GM23338 (cell line): ENCODE data around the gene WDR76. TPM values are rescaled to one million over a fixed set of nuclear protein-coding genes. Genes with fewer than 3 reads are reported as not detected.

Source experiments
- ATAC-seq: fragments of 200-7000 bp; cut with Tn5 transposase; 3 replicates; pipeline ENCODE4 v1.9.1; 2020
- DNase-seq: peaks from one replicate; pipeline ENCODE4 v3.0.0-alpha.2; 2015; ENCODE audit warnings: low spot score
- H2AFZ ChIP-seq: fragments of 200-600 bp; sonication (generic); 2 replicates; pipeline ENCODE4 v1.8.0; 2016; ENCODE audit warnings: antibody characterized with exemption, mild to moderate bottlenecking, moderate library complexity
- H3F3A ChIP-seq: fragments of 200-600 bp; sonication (generic); replicated peaks from 2 replicates; pipeline ENCODE4 v1.8.0; 2017; ENCODE audit warnings: antibody characterized with exemption, mixed run types, low read depth
- H3K27ac ChIP-seq: fragments of 200-600 bp; sonication (generic); 2 replicates; pipeline ENCODE4 v1.6.1; 2016; ENCODE audit warnings: low read depth
- H3K27me3 ChIP-seq: fragments of 200-600 bp; sonication (generic); 2 replicates; pipeline ENCODE4 v1.8.0; 2016; ENCODE audit warnings: mild to moderate bottlenecking, mixed run types, moderate library complexity; ENCODE audit not compliant: insufficient read depth
- H3K36me3 ChIP-seq: fragments of 200-600 bp; sonication (generic); 2 replicates; pipeline ENCODE4 v1.8.0; 2016; ENCODE audit warnings: mild to moderate bottlenecking; ENCODE audit not compliant: insufficient read depth
- H3K4me1 ChIP-seq: fragments of 200-600 bp; sonication (generic); 2 replicates; pipeline ENCODE4 v1.8.0; 2016; ENCODE audit warnings: mild to moderate bottlenecking, moderate library complexity; ENCODE audit not compliant: insufficient read depth
- H3K4me2 ChIP-seq: fragments of 200-600 bp; sonication (generic); 2 replicates; pipeline ENCODE4 v1.7.1; 2017; ENCODE audit warnings: mixed run types
- H3K4me3 ChIP-seq: fragments of 200-600 bp; sonication (generic); 2 replicates; pipeline ENCODE4 v1.6.1; 2016; ENCODE audit warnings: mixed run types
- H3K79me2 ChIP-seq: fragments of 200-600 bp; sonication (generic); replicated peaks from 2 replicates; pipeline ENCODE4 v1.8.0; 2017; ENCODE audit warnings: mild to moderate bottlenecking; ENCODE audit not compliant: insufficient read depth
- H3K9me2 ChIP-seq: fragments of 200-600 bp; sonication (generic); 2 replicates; pipeline ENCODE4 v1.8.0; 2017; ENCODE audit not compliant: insufficient read depth
- H4K20me1 ChIP-seq: fragments of 200-600 bp; sonication (generic); replicated peaks from 2 replicates; pipeline ENCODE4 v1.8.0; 2017; ENCODE audit warnings: mild to moderate bottlenecking; ENCODE audit not compliant: insufficient read depth
- H3K27ac Mint-ChIP-seq: 2 replicates; pipeline ENCODE4 v1.8.0; 2020; ENCODE audit warnings: inconsistent platforms, mild to moderate bottlenecking, moderate library complexity, mixed read lengths
- H3K27me3 Mint-ChIP-seq: 3 replicates; pipeline ENCODE4 v1.8.0; 2022; ENCODE audit warnings: low read depth, mild to moderate bottlenecking, moderate library complexity, mixed read lengths, inconsistent platforms; ENCODE audit not compliant: insufficient read depth, poor library complexity
- H3K36me3 Mint-ChIP-seq: 3 replicates; pipeline ENCODE4 v1.8.0; 2021; ENCODE audit warnings: low read depth, mild to moderate bottlenecking, inconsistent platforms, moderate library complexity, mixed read lengths
- H3K4me1 Mint-ChIP-seq: 3 replicates; pipeline ENCODE4 v1.8.0; 2020; ENCODE audit warnings: mild to moderate bottlenecking, inconsistent platforms, mixed read lengths
- H3K4me3 Mint-ChIP-seq: 3 replicates; pipeline ENCODE4 v1.8.0; 2021; ENCODE audit warnings: moderate library complexity, mild to moderate bottlenecking, inconsistent platforms, mixed read lengths
- H3K9me3 Mint-ChIP-seq: 3 replicates; pipeline ENCODE4 v1.8.0; 2020; ENCODE audit warnings: moderate library complexity, mild to moderate bottlenecking, inconsistent platforms, mixed read lengths
- CREB1 ChIP-seq: fragments of 250-450 bp; sonication (Bioruptor Pico); IDR thresholded peaks from 2 replicates; pipeline ENCODE4 v1.5.0; 2020; ENCODE audit warnings: low read depth, mild to moderate bottlenecking, moderate library complexity
- EZH2 ChIP-seq: fragments of 200-600 bp; sonication (generic); IDR thresholded peaks from one replicate; pipeline ENCODE4 v1.8.0; 2017; ENCODE audit warnings: antibody characterized with exemption, mild to moderate bottlenecking, low read depth; ENCODE audit not compliant: unreplicated experiment
- EZH2phosphoT487 ChIP-seq: fragments of 200-600 bp; sonication (generic); IDR thresholded peaks from one replicate; pipeline ENCODE4 v1.8.1; 2018; ENCODE audit warnings: antibody characterized with exemption; ENCODE audit not compliant: unreplicated experiment
- JUNB ChIP-seq: IDR thresholded peaks from one replicate; pipeline ENCODE4 v1.6.1; 2016; ENCODE audit warnings: antibody characterized with exemption; ENCODE audit not compliant: unreplicated experiment
- NANOG ChIP-seq: IDR thresholded peaks from 2 replicates; pipeline ENCODE4 v1.6.1; 2016; ENCODE audit warnings: antibody characterized with exemption, borderline replicate concordance
- POLR2AphosphoS5 ChIP-seq: IDR thresholded peaks from 2 replicates; pipeline ENCODE4 v1.6.1; 2016; ENCODE audit warnings: antibody characterized with exemption, low read depth
- STAT1 ChIP-seq: IDR thresholded peaks from one replicate; pipeline ENCODE4 v1.6.1; 2016; ENCODE audit warnings: antibody characterized with exemption; ENCODE audit not compliant: unreplicated experiment
- ZNF114 ChIP-seq: fragments of 250-450 bp; sonication (Bioruptor Pico); IDR thresholded peaks from 2 replicates; pipeline ENCODE4 v1.5.0; 2020; ENCODE audit warnings: mild to moderate bottlenecking, moderate library complexity
- ZNF331 ChIP-seq: fragments of 250-450 bp; sonication (Bioruptor Pico); IDR thresholded peaks from 2 replicates; pipeline ENCODE4 v1.5.0; 2020; ENCODE audit warnings: low read depth, mild to moderate bottlenecking, moderate library complexity
- polyA plus RNA-seq: library from polyadenylated mRNA; unstranded; fragments of >200 nt; fragmentation: Nextera tagmentation; extraction: Ambion mirVana; gene quantifications from 2 replicates; pipeline ENCODE4 v1.2.1, GENCODE V29; 2016
- total RNA-seq: library from RNA; depleted of rRNA; stranded (reverse); fragments of >200 nt; shearing (Covaris generic); gene quantifications from 2 replicates; pipeline ENCODE4 v1.2.3, GENCODE V29; 2014
- TF ChIP-seq, protein P1 (sequence below): IDR thresholded peaks from 2 replicates; pipeline ENCODE4 v1.6.1; 2016; ENCODE audit warnings: antibody characterized with exemption
- TF ChIP-seq, protein P2 (sequence below): IDR thresholded peaks from one replicate; pipeline ENCODE4 v1.6.1; 2018; ENCODE audit warnings: antibody characterized with exemption; ENCODE audit not compliant: unreplicated experiment
- TF ChIP-seq, protein P3 (sequence below): fragments of 250-450 bp; sonication (Bioruptor Pico); IDR thresholded peaks from 2 replicates; pipeline ENCODE4 v1.5.0; 2020; ENCODE audit warnings: mild to moderate bottlenecking, moderate library complexity
- TF ChIP-seq, protein P4 (sequence below), 2 experiments: fragments of 200-600 bp in 1 of 2; sonication (generic) in 1 of 2; conservative IDR thresholded peaks; 2 replicates each; pipeline versions ENCODE4 v1.5.1 to v1.6.1; 2016 to 2017; ENCODE audit warnings: antibody characterized with exemption in 2 of 2, low read depth in 2 of 2, mild to moderate bottlenecking in 2 of 2, moderate library complexity in 1 of 2

The WDR76 gene
- total and polyA plus RNA-seq, 2 experiments from 2014 or later: 9.7 to 17.8 TPM

DNA sequence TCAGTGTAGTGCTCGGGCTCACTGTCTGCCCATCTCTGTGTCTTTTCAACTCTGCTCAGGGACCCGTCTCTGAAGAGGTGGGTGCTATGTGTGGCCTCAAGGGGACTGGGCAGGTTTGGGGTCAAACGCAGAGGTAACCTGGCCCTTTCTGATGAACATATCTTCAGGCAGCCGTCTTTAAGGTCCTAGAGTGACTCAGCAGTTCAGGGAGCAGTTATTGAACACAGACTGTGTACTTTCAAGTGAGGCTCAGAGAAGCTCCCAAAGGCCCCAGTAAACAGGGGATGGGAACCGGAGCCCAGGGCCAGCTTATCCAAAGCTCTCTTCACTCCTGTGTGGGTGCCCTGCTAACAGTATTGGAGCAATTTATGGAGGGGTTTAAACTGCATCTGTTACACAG, 73.1 kb downstream of the WDR76 start:
- H3K4me1 Mint-ChIP-seq: peaks cover 20% of the 10 kb centered on the region; the same call in 2 of the 3 replicates
- H3K27ac Mint-ChIP-seq: peak overlapping the region; percentile 50; the same call in 1 of the 2 replicates

More for the DNA sequence above, 73.1 kb downstream of the WDR76 start:
- Histone ChIP-seq H4K20me1 (no peaks in the 10 kb centered on the region), H3K27me3 (no peaks in the 10 kb centered on the region), H3K4me3 (no peak overlapping the region), H3F3A (no peaks in the 10 kb centered on the region), H3K4me1 (peaks cover 6% of the 10 kb centered on the region), H3K4me2 (no peak overlapping the region), H3K9me2 (no peaks in the 10 kb centered on the region), H2AFZ (no peak overlapping the region), H3K27ac (no peak overlapping the region), H3K36me3 (no peaks in the 10 kb centered on the region), H3K79me2 (no peaks in the 10 kb centered on the region)
- H3K9me3 Mint-ChIP-seq: no peaks in the 10 kb centered on the region
- peaks cover 1% of the 10 kb centered on the region for H3K27me3 Mint-ChIP-seq
- peaks cover 11% of the 10 kb centered on the region; the same call in 2 of the 3 replicates for H3K36me3 Mint-ChIP-seq
- DNase-seq: no peak
- no peak for ATAC-seq
- H3K4me3 Mint-ChIP-seq: no peak overlapping the region
- TF ChIP-seq ZNF114: no peak
- no peak for TF ChIP-seq EZH2phosphoT487
- TF ChIP-seq CREB1 (CRISPR knock-in tag): no peak
- TF ChIP-seq, protein P1, sequence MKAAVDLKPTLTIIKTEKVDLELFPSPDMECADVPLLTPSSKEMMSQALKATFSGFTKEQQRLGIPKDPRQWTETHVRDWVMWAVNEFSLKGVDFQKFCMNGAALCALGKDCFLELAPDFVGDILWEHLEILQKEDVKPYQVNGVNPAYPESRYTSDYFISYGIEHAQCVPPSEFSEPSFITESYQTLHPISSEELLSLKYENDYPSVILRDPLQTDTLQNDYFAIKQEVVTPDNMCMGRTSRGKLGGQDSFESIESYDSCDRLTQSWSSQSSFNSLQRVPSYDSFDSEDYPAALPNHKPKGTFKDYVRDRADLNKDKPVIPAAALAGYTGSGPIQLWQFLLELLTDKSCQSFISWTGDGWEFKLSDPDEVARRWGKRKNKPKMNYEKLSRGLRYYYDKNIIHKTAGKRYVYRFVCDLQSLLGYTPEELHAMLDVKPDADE: no peak
- no peak for TF ChIP-seq ZNF331
- TF ChIP-seq, protein P2, sequence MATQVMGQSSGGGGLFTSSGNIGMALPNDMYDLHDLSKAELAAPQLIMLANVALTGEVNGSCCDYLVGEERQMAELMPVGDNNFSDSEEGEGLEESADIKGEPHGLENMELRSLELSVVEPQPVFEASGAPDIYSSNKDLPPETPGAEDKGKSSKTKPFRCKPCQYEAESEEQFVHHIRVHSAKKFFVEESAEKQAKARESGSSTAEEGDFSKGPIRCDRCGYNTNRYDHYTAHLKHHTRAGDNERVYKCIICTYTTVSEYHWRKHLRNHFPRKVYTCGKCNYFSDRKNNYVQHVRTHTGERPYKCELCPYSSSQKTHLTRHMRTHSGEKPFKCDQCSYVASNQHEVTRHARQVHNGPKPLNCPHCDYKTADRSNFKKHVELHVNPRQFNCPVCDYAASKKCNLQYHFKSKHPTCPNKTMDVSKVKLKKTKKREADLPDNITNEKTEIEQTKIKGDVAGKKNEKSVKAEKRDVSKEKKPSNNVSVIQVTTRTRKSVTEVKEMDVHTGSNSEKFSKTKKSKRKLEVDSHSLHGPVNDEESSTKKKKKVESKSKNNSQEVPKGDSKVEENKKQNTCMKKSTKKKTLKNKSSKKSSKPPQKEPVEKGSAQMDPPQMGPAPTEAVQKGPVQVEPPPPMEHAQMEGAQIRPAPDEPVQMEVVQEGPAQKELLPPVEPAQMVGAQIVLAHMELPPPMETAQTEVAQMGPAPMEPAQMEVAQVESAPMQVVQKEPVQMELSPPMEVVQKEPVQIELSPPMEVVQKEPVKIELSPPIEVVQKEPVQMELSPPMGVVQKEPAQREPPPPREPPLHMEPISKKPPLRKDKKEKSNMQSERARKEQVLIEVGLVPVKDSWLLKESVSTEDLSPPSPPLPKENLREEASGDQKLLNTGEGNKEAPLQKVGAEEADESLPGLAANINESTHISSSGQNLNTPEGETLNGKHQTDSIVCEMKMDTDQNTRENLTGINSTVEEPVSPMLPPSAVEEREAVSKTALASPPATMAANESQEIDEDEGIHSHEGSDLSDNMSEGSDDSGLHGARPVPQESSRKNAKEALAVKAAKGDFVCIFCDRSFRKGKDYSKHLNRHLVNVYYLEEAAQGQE: no peak
- TF ChIP-seq, protein P3, sequence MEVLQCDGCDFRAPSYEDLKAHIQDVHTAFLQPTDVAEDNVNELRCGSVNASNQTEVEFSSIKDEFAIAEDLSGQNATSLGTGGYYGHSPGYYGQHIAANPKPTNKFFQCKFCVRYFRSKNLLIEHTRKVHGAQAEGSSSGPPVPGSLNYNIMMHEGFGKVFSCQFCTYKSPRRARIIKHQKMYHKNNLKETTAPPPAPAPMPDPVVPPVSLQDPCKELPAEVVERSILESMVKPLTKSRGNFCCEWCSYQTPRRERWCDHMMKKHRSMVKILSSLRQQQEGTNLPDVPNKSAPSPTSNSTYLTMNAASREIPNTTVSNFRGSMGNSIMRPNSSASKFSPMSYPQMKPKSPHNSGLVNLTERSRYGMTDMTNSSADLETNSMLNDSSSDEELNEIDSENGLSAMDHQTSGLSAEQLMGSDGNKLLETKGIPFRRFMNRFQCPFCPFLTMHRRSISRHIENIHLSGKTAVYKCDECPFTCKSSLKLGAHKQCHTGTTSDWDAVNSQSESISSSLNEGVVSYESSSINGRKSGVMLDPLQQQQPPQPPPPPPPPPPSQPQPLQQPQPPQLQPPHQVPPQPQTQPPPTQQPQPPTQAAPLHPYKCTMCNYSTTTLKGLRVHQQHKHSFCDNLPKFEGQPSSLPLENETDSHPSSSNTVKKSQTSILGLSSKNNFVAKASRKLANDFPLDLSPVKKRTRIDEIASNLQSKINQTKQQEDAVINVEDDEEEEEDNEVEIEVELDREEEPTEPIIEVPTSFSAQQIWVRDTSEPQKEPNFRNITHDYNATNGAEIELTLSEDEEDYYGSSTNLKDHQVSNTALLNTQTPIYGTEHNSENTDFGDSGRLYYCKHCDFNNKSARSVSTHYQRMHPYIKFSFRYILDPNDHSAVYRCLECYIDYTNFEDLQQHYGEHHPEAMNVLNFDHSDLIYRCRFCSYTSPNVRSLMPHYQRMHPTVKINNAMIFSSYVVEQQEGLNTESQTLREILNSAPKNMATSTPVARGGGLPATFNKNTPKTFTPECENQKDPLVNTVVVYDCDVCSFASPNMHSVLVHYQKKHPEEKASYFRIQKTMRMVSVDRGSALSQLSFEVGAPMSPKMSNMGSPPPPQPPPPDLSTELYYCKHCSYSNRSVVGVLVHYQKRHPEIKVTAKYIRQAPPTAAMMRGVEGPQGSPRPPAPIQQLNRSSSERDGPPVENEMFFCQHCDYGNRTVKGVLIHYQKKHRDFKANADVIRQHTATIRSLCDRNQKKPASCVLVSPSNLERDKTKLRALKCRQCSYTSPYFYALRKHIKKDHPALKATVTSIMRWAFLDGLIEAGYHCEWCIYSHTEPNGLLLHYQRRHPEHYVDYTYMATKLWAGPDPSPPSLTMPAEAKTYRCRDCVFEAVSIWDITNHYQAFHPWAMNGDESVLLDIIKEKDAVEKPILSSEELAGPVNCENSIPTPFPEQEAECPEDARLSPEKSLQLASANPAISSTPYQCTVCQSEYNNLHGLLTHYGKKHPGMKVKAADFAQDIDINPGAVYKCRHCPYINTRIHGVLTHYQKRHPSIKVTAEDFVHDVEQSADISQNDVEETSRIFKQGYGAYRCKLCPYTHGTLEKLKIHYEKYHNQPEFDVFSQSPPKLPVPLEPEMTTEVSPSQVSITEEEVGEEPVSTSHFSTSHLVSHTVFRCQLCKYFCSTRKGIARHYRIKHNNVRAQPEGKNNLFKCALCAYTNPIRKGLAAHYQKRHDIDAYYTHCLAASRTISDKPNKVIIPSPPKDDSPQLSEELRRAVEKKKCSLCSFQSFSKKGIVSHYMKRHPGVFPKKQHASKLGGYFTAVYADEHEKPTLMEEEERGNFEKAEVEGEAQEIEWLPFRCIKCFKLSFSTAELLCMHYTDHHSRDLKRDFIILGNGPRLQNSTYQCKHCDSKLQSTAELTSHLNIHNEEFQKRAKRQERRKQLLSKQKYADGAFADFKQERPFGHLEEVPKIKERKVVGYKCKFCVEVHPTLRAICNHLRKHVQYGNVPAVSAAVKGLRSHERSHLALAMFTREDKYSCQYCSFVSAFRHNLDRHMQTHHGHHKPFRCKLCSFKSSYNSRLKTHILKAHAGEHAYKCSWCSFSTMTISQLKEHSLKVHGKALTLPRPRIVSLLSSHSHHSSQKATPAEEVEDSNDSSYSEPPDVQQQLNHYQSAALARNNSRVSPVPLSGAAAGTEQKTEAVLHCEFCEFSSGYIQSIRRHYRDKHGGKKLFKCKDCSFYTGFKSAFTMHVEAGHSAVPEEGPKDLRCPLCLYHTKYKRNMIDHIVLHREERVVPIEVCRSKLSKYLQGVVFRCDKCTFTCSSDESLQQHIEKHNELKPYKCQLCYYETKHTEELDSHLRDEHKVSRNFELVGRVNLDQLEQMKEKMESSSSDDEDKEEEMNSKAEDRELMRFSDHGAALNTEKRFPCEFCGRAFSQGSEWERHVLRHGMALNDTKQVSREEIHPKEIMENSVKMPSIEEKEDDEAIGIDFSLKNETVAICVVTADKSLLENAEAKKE (CRISPR knock-in tag): no peak
- no peak for TF ChIP-seq POLR2AphosphoS5
- no peak for TF ChIP-seq NANOG
- TF ChIP-seq STAT1: no peak
- no peak for TF ChIP-seq JUNB
- no peak for TF ChIP-seq EZH2
- TF ChIP-seq, protein P4, sequence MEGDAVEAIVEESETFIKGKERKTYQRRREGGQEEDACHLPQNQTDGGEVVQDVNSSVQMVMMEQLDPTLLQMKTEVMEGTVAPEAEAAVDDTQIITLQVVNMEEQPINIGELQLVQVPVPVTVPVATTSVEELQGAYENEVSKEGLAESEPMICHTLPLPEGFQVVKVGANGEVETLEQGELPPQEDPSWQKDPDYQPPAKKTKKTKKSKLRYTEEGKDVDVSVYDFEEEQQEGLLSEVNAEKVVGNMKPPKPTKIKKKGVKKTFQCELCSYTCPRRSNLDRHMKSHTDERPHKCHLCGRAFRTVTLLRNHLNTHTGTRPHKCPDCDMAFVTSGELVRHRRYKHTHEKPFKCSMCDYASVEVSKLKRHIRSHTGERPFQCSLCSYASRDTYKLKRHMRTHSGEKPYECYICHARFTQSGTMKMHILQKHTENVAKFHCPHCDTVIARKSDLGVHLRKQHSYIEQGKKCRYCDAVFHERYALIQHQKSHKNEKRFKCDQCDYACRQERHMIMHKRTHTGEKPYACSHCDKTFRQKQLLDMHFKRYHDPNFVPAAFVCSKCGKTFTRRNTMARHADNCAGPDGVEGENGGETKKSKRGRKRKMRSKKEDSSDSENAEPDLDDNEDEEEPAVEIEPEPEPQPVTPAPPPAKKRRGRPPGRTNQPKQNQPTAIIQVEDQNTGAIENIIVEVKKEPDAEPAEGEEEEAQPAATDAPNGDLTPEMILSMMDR (conservative IDR thresholded peaks at IDR 0.05; ENCODE audit: low read depth in 2 of 2): no peak
